NCI-H2196 treated with DMSO at 0.1 percent for 48 hours (cell line): ENCODE measurements around the gene SPATC1L.
"Not testable (repeated sequence)": the region's sequence is repeated elsewhere in the genome, so short reads cannot be mapped to it uniquely, and the experiment has no call there.

Source experiments
- DNase-seq: peaks from one replicate; lab custom pipeline; 2025; ENCODE audit not compliant: unreplicated experiment; lab: John Stamatoyannopoulos, UW

SPATC1L gene

DNA sequence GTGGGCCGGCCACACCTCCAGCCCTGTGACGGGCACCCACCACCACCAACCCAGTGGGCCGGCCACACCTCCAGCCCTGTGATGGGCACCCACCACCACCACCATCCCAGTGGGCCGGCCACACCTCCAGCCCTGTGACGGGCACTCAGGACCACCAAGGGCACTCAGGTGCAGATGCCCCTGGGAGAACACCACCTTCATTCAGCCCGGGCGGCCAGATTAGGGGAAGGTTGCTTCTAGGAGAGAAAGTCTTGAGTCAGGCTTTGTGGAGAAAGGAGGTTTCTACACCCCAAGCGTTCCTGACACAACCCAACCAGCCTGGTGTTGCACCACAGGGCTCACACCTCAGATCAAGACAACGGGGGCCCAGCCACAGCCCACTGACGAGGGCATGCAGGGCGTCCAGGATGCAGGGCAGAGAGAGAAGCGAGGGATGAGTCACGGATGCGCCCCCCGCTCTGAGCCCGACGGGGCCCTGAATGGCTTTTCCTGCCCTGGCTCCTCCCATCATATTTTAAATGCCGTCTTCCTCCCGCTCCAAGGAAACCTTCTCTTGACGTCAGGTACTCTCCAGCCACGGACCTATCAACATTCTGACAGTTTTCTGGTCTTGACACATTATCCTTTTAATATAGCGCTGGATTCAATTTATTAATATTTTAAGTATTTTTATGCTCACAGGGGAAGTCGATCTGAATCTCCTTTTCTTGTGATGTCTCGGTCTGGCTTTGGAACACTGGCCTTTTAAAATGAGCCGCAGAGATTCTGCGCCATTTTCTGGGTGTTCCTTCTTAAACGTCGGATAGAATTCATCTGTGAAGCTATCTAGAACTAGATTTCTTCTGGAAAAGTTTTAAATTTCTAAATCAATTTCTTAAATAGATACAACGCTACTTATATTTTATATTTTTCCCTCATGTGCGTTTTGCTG lies 631 bp upstream of the SPATC1L start:
- DNase-seq = peak; percentile 68

DNA sequence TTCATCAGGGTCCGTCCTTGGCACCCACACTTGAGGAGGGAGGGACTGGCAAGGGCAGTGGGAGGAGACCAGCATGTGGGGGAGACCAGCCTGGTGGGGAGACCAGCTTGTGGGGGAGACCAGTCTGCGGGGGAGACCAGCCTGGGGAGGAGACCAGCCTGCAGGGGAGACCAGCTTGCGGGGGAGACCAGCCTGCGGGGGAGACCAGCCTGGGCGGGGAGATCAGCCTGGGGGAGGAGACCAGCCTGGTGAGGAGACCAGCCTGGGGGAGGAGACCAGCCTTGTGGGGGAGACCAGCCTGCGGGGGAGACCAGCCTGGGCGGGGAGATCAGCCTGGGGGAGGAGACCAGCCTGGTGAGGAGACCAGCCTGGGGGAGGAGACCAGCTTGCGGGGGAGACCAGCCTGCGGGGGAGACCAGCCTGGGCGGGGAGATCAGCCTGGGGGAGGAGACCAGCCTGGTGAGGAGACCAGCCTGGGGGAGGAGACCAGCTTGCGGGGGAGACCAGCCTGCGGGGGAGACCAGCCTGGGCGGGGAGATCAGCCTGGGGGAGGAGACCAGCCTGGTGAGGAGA lies 836 bp downstream of the SPATC1L start:
- DNase-seq = not testable (repeated sequence)

DNA sequence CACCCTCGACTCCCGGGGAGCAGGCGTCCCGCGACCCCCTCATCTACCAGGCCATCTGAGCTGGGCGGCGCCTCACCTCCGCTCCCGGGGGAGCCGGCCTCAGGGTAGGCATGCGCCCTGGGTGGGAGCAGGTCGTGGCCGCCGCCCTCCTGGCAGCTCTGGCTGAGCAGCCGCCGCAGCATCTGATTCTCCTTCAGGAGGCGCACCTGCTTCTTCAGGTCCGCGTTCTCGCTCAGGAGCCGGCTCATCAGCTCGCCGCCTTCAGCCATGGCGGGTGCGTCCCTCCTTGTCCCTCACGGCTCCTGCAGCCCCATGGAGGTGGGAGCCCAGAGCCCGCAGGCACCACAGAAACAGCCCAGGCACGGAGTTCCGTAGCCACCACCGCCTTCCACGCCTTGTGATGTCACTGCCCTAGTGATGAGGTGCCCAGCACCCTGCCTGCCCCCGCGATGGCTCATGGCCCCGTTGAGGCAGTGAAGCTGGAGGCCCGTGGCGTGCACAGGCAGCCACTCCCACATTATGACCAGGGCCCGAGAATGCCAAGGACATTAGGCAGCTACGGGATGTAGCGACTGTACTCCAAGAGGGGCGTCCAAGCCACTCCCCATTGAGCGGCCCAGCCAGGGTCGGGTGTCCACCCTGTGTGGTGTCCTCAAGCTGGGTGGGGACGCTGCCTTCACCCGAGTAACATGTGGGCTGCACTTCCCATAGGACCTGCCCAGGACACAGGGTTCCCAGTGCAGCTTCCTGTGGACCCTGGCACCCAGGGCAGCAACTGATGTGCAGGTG lies 1.5 kb downstream of the SPATC1L start:
- no peak for DNase-seq

DNA sequence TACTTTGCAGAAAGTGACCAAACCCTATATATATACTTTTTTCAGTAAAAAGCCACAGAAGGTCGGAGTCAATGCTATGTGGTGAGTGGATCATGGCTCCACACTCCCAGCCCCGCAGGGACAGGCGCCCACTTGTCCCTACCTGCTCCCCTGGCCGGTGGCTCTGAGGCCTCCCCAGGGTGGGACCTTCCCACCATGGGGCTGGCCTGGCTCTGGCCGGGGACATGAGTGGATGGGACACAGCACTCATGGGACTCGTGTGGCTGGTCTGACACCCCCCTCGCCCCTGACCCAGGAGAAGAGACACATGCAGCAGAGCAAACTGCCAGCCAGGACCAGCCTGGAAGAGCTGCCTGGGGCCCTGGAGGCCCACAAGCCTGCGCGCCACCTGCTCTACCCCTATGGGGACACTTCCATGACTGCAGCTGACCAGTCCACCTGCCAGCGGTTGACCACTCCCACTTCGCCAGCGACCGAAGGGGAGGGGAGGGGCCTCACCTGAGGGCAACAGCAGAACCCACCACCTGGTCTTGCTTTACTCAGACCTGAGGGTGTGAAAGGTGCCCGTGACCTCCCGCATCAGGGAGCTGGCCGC lies 2.2 kb downstream of the SPATC1L start:
- no peak for DNase-seq

DNA sequence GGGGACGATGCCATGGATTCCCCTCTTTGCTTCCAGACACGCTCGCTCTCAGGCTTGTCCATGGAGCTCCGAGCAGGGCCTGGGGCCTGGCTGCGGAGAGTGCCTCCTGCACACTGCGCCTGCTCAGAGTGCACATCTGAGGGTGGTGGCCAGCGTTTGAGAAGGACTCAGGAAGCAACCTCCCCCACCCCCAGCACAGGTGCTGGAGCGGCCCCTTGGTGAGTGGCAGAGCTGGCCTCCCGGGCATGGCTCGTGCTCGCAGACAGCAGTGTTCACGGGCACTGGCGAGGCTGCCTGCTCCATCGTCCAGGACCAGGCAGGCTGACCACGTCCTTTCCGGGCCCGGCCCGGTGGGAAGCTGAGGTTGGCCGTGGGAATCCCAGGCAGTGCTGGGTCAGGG lies 2.8 kb downstream of the SPATC1L start:
- DNase-seq = no peak

DNA sequence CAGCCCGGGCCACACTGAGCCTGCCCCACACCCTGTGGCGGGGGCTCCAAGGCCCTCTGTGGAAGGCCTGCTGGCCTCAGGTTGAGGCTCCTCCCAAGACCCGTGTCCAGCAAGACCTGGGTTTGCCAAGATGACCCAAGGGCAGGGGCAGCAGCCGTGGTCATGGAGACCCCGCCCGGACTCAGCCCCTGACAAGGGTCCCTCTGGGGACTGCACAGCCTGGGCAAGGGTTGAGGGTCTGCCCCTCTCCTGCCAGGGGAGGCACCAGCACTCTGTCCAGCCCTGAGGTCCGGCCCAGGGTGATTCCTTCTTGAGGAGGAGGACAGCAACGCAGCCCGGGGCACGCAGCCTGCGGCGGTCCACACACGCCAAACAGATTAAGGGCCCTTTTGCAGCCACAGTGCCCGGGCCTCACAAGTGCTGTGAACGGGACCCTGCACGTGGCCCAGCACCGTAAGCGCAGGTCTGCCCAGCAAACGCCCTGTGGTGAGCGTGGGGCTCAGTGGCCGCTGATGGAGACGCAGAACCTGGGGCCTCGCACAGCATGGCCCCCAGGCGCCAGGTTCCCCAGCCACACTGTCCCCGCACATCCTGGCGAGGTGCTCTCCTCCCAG lies 3.4 kb downstream of the SPATC1L start:
- no peak for DNase-seq

DNA sequence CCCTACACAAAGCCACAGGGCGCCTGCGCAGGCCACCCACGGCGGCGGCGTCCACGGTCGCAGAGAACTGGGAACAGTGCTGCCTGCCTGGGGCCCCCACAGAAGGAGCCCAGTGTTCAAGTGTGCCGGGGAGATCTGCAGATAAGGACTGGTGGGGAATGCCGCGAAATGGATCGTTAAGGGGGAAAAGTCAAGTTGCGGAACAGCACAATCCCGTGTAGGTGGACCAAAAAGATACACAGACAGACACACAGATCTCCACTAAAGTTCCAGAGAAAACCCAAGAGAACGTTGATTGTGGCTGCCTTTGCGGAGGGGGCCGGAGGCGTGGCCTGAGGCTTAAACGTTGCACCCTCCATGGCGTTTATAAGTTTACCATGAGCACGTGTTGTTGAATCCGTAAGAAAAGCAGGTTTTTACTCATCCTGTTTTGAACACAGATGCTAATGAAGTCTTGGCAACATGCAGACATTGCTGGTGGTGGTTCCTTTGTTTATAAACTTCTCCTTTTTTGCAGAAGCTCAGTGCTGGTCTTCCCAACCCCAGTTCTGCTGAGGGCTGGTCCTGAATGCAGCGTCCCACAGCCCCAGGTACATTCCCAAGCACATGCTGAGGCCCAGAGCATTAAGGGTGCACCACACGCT lies 4.1 kb downstream of the SPATC1L start:
- DNase-seq = no peak

DNA sequence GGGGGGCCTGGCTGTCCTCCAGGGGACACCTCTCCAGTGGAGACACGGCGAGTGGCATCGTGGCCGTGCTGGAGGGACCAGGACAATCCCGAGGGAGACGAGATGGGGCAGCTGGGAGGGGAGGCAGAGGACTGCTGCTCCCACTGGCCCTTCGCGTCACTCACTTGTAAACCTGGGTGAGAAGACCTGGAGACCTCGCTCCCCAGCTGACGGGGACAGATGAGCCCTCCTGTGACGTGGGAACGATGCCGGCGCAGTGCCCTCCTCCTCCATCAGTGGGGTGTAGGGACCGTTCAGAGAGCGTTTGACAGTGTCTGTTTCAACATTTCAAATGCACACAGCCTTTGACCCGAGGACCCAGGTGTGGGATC lies 4.6 kb downstream of the SPATC1L start:
- DNase-seq = no peak

DNA sequence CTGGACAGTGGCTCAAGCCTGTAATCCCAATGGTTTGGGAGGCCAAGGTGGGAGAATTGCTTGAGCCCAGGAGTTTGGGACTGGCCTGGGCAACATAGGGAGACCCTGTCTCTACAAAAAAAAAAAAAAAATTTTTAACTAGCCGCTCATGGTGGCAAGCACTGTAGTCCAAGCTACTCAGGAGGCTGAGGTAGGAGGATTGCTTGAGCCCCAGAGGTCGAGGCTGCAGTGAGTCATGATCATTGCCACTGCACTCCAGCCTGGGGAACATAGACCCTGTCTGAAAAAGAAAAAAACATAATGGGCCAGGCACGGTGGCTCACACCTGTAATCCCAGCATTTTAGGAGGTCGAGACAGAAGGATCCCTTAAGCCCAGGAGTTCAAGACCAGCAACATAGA lies 5.3 kb downstream of the SPATC1L start:
- no peak for DNase-seq

DNA sequence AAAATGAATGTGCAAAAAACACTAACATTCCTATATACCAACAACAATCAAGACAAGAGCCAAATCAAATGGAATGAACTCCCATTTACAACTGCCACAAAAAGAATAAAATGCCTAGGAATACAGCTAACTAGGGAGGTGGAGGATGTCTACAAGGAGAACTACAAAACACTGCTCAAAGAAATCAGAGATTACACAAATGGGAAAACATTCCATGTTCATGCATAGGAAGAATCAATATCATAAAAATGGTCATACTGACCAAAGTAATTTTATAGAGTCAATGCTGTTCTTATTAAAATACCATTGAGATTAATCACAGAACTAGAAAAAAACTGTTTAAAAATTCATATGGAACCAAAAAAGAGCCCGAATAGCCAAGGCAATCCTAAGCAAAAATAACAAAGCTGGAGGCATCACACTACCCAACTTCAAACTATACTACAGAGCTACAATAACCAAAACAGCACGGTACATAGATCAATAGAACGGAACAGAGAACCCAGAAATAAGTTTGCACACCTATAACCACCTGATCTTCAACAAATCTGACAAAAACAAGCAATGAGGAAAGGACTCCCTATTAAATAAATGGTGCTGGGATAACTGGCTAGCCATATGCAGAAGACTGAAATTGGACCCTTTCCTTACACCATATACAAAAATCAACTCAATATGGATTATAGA lies 7.7 kb downstream of the SPATC1L start:
- DNase-seq = not testable (repeated sequence)

DNA sequence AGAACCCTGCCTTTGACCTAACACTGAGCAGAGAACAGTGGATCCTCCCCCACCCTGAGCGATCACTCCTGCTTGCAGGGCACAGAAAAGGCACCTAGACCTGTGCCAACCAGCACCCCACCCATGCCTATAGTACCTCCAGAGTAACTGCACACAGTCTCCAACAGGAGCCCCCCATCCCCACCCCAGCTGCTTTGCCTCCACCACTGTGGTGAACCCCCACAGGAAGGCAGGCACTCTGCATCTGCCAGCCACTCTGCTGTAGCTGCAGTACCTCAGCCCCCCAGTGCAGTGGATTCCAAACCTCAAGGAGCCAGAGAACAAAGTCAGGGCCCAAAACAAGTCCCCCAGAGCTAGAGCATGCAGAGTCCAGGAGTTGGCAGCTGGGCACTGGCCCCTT lies 10.7 kb downstream of the SPATC1L start:
- DNase-seq = no peak

DNA sequence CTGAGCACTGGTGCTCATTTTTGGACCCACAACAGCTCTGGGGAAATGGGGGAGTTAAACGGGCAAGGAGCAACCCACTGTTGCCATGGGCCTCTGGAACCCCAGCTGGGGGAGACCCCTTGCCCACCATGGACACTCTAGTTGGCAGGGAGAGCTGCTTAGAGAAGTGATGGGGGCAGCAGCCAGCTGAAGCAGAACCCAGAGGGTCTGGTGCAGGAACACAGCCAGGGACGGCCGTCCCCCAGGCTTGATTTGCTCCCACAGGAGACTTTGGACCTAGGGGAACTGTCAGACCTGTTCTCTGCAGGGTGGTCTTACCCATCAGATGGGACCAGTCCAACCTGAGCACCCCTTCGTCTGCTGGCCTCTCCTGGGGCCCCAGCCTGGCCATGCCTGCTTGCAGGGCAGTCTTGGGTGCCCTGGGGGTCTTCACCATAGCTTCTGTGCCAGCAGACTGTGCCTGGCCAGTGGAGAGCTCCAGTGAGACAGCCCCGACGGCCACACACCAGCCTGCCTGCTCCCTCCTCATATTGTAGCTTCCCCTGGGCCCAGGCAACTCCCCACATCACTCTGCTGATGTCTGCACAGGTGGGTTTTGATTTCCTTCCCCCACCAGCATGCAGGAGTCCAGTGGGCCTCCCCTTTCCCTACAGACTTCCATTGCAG lies 11.3 kb downstream of the SPATC1L start:
- DNase-seq = no peak

DNA sequence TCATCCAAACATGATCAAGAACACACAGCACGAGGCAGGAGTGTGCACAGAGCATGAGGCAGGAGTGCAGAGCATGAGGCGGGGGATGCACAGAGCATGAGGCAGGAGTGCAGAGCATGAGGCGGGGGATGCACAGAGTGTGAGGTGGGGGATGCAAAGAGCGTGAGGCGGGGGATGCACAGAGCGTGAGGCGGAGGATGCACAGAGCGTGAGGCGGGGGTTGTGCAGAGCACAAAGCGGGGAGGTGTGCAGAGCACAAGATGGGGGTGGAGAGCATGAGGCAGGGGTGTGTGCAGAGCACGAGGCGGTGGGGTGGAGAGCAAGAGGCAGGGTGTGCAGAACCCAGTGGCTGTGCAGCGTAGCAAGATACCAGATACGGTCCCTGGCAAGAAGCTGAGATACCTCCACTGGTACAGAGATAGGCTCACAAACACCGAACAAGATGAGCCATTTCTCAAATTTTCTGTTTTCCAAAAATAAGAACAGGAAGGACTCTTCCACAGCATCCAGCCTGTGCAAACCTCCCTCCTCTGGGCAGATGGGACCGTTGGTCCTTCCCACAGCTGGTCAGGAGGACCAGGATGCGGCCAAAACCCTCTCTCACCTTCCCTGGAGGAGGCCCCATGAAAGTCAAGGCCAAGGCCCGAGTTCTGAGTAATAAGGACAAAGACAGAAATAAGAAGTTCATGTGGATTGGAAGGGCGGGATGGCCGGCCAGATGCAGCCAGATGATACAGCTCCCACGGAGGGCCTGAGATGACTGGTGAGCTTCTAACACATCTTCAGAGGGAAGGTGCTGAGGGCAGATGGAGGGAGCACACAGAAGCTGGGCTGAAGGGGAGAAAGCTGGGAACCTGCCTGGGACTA lies 12.0 kb downstream of the SPATC1L start:
- DNase-seq = no peak

DNA sequence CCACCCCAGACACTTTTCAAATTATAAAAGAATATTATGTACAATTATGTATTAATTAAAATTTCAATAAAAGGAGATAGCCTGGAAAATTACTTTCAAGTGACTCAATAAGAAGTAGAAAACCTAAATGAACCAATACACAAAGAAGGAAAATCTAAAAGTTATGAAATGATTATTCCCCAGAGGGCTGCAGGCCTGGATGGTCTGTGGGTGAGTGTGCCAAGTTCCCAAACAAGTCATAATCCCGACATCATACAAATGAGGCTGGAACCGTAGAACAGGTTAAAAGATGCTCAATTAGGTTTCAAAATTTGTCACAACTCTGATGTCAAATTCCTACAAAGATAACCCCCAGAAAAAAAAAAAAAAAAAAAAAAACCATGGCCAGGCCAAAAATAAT lies 12.7 kb downstream of the SPATC1L start:
- no peak for DNase-seq

DNA sequence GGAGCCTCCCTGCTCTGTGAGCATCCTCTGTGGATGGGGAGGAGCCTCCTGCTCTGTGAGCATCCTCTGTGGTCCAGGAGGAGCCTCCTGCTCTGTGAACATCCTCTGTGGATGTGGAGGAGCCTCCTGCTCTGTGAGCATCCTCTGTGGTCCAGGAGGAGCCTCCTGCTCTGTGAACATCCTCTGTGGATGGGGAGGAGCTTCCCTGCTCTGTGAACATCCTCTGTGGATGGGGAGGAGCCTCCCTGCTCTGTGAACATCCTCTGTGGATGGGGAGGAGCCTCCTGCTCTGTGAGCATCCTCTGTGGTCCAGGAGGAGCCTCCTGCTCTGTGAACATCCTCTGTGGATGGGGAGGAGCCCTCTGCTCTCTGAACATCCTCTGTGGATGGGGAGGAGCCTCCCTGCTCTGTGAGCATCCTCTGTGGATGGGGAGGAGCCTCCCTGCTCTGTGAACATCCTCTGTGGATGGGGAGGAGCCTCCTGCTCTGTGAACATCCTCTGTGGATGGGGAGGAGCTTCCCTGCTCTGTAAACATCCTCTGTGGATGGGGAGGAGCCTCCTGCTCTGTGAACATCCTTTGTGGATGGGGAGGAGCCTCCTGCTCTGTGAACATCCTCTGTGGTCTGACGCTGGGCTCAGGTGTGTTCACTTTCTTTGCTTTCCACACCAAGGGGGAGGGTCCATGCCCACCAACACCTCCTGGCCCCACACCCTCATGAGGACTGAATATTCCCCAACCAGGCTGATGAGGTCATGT lies 13.6 kb downstream of the SPATC1L start:
- not testable (repeated sequence) for DNase-seq

DNA sequence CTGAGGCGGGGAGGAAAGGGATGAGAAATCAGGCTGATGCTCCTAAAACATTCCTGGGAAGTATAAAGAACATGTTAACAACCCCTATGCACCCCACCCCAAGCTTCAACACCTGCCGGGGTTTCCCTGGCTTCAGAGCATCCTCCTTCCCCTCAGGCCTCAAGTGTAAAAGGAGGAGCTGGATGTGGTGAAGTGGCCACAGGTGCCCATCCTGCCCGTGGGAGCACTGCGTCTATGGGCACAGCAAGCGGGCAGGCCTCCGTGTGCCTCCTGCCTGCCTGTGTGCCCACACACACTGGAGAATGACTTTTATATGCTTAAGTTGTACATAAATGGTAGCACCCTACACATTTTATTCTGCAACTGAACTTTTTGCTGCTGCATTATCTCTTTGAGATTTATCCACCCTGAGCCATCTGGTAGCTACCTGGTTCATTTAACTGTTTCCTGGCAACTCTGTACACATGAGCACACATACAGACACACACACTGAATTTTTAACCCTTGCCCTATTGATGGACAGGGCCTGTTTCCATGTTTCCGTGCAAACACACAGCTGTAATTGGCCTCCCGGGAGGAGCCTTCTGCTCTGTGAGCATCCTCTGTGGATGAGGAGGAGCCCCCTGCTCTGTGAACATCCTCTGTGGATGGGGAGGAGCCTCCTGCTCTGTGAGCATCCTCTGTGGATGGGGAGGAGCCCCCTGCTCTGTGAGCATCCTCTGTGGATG lies 15.4 kb downstream of the SPATC1L start:
- no peak for DNase-seq

DNA sequence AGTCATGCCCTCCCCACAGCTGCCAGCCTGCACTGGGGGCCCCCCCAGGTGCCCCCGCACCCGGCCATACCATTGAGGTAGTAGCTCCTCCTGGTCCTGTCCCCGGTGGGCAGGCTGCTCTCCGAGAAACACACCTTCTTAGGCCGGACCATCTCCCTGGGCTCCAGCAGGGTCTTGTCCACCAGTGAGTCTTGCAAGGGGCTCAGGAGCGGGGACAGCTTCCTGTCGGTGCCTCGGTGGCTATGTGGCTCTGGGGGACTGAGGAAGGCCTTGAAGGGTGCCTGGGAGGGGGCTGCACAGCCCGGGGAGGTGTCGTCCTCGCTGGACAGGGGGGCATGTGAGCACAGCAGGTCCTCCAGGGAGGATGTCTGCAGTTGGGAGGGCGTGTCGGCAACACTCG lies 16.0 kb downstream of the SPATC1L start:
- no peak for DNase-seq
